Measurements from ENCODE around the gene ROMO1. TPM values are rescaled to one million over a fixed set of nuclear protein-coding genes. Genes with fewer than 3 reads are reported as not detected.

ROMO1 gene
- total and polyA plus RNA-seq, 11 donors: 120 to 591 (median 177) TPM

Other genes starting within 250 kb of the ROMO1 start
- 10 to 100 TPM; 11.6 to 21.4 (median 15.4) TPM for gene CEP250, start 243.8 kb upstream of the ROMO1 start, total RNA-seq
- gene CEP250, start 243.8 kb upstream of the ROMO1 start, polyA plus RNA-seq: 10 to 100 TPM; 11.4 to 13.0 TPM
- not detected for gene C20orf173, start 169.8 kb upstream of the ROMO1 start, total RNA-seq
- not detected for gene C20orf173, start 169.8 kb upstream of the ROMO1 start, polyA plus RNA-seq
- gene ERGIC3, start 157.3 kb upstream of the ROMO1 start, total RNA-seq: 100 to 1,000 TPM in 5 of 9 donors, 10 to 100 TPM in 4; 83.9 to 152 (median 101) TPM
- 100 to 1,000 TPM in 1 of 2 donors, 10 to 100 TPM in 1; 69.8 to 120 TPM for gene ERGIC3, start 157.3 kb upstream of the ROMO1 start, polyA plus RNA-seq
- 1 to 10 TPM; 1.1 to 6.8 (median 4.5) TPM for gene SPAG4, start 83.6 kb upstream of the ROMO1 start, total RNA-seq
- gene SPAG4, start 83.6 kb upstream of the ROMO1 start, polyA plus RNA-seq: 1 to 10 TPM; 4.3 to 6.9 TPM
- gene CPNE1, start 34.5 kb upstream of the ROMO1 start, total RNA-seq: 10 to 100 TPM; 25.7 to 75.6 (median 56.1) TPM
- gene CPNE1, start 34.5 kb upstream of the ROMO1 start, polyA plus RNA-seq: 10 to 100 TPM; 37.8 to 55.4 TPM
- gene RBM12, start 34.5 kb upstream of the ROMO1 start, total RNA-seq: 10 to 100 TPM; 15.8 to 61.7 (median 44.4) TPM
- 10 to 100 TPM in 1 of 2 donors, 1 to 10 TPM in 1; 7.4 to 26.4 TPM for gene RBM12, start 34.5 kb upstream of the ROMO1 start, polyA plus RNA-seq
- 10 to 100 TPM; 38.1 to 67.5 (median 58.3) TPM for gene NFS1, start 53 bp upstream of the ROMO1 start, total RNA-seq
- 10 to 100 TPM; 27.4 to 59.9 TPM for gene NFS1, start 53 bp upstream of the ROMO1 start, polyA plus RNA-seq
- gene RBM39, start 42.9 kb downstream of the ROMO1 start, total RNA-seq: 100 to 1,000 TPM in 7 of 9 donors, 10 to 100 TPM in 2; 72.6 to 147 (median 112) TPM
- gene RBM39, start 42.9 kb downstream of the ROMO1 start, polyA plus RNA-seq: 100 to 1,000 TPM in 1 of 2 donors, 10 to 100 TPM in 1; 90.4 to 165 TPM
- gene PHF20, start 72.6 kb downstream of the ROMO1 start, total RNA-seq: 10 to 100 TPM; 26.4 to 47.0 (median 36.5) TPM
- 10 to 100 TPM; 25.8 to 48.9 TPM for gene PHF20, start 72.6 kb downstream of the ROMO1 start, polyA plus RNA-seq